Activated CD8-positive, alpha-beta memory T cell treated with anti-CD3 and anti-CD28 coated beads, Interleukin-2, amount 50 U/mL, for 1 hour (primary cell): ENCODE results near the gene IKZF2.
"Not testable (repeated sequence)": the region's sequence is repeated elsewhere in the genome, so short reads cannot be mapped to it uniquely, and the experiment has no call there.

Experiments used
- DNase-seq: peaks from one replicate; pipeline ENCODE4 v3.0.0-alpha.2; 2020; ENCODE audit errors: extremely low read depth

IKZF2 gene

GRCh38 chr2:213042262-213042661, 109.2 kb downstream of the IKZF2 start:
- DNase-seq, result no peak

DNA sequence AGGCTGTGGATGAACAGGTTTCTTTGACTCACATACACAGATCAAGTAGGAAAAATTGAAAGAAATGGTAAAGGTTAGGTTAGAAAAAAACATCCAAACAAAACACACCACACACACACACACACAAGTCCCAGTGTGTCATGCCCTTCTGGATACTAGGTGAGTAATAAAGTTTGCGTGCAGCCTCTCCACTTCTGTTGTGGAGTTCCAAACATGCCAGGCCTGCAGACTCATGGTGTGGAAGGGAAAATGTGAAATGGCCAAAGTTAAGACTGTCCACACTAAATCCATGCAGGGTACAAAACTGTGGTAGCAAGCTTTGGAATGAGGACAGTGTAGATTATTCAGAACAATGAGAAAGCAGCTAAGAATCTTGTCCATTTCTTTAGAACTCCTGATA, 114.6 kb downstream of the IKZF2 start:
- no peak for DNase-seq

- DNase-seq, result no peak
Observed at GRCh38 chr2:213034585-213034984, 116.8 kb downstream of the IKZF2 start.

DNA sequence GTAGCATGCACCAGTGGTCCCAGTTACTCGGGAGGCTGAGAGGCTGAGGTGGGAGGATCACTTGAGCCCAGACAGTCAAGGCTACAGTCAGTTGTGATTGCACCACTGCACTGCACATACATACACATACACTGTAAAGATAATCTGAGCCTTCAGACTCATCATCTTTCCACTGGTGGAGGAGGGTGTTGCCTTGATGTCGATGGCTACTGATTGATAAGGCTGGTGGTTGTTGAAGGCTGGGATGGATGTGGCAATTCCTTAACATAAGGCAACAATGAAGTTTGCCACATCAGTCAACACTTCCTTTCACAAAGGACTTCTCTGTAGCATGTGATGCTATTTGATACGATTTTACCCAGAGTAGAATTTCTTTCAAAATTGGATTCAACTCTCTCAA, 118.8 kb downstream of the IKZF2 start:
- DNase-seq, result no peak

DNA sequence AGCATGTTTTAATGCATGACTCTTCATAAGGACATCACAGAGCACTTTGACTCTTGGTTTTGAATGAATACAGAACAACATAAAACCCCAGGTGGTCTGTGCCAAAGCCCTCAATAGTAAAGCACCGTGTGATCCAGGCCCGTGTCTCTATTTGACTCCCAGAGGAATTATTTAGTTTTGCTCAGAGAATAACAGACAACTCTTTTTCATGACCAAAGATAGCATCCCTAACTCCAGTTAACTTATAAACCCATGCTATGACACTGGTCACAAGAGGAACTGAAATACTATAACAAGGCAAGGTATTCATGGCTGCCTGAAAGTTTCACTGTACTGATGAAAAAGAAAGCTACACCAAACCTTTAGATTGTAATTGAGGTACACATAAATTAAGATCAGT, 128.4 kb downstream of the IKZF2 start:
- DNase-seq, result no peak

GRCh38 chr2:213021971-213022899, 129.2 kb downstream of the IKZF2 start:
- no peak for DNase-seq

GRCh38 chr2:213020913-213021312, 130.5 kb downstream of the IKZF2 start:
- not testable (repeated sequence) for DNase-seq

GRCh38 chr2:213020268-213020667, 131.1 kb downstream of the IKZF2 start:
- no peak for DNase-seq

DNA sequence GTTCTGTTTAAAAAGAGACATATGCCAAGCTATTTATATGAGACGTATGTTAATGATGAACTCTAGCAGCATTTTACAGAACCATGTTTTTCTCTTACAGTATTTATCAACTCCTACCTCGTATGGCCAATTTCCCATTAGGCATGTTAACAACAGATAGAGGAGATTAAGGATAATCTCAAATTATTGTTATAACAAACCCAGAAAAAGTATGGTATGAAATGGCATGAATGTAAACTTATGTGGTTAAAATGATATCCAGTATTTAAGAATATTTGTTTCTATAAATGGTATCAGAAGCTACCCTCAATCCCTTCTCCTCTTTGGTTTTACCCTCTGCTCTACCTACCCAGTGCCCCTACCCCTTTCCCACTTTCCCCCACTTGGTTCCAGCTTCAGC, 132.0 kb downstream of the IKZF2 start:
- DNase-seq, result no peak

DNA sequence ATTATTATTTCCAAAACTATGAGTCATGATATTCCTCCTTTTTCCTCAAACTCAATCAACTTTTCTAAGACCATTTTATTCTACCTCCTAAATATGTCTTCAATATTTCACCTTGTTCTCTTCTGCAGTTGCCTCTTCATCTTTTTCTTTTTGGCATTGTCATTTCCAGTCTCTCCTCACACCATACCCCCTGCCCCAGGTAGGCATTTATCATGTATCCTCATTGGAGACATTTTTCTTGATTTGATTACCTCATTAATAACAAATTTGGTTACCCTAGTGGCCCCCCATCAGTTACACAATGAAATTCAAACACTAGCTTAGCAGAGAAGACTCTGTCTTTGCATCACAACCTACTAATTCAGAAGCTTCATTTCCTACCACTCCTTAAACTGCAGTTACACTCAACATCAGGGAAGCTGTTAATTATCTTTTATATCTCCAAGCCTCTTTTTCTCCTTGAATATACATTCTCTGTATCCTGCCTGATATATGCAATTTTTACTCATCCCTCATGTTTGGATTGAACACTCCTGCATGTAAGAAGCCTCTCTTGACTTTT, 133.0 kb downstream of the IKZF2 start:
- no peak for DNase-seq

- no peak for DNase-seq
Observed at GRCh38 chr2:213017404-213017803, 134.0 kb downstream of the IKZF2 start.

GRCh38 chr2:213016984-213017351, 134.4 kb downstream of the IKZF2 start:
- no peak for DNase-seq

DNA sequence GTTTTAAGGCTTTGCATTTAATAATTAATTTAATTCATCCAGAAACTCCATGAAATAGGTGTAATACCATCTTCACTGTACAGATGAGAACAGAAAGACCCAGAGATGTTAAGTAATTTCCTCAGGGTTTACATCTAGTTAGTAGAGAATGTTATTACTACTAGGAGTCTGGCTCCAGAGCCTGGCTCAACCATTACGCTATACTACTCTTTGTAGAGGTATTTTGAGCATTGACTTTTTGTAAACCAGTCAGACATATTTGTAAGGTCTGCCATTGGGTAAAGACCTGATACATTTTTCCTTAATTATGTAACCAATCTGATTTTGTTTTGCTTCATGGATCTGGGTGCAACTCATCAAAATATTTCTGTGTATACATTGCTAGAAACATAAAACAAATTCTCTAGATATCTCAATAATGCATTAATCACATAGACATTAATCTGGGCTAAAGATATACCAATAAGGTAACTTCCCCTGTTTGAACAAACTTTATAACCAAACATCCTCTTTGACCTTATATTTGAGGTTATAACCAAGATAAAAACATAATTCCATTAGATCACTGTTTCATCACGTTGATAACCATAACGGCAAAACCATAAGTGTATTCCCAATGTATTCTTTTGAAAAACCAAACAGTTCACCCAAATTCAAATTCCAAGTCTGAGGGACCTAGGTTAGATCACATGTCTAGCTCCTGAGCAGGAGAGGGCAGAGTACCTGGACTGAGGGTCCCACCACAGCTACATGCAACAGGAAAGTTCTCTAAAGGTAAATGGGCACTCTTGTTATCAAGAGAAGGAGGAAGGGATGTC, 135.0 kb downstream of the IKZF2 start:
- DNase-seq, result no peak

DNA sequence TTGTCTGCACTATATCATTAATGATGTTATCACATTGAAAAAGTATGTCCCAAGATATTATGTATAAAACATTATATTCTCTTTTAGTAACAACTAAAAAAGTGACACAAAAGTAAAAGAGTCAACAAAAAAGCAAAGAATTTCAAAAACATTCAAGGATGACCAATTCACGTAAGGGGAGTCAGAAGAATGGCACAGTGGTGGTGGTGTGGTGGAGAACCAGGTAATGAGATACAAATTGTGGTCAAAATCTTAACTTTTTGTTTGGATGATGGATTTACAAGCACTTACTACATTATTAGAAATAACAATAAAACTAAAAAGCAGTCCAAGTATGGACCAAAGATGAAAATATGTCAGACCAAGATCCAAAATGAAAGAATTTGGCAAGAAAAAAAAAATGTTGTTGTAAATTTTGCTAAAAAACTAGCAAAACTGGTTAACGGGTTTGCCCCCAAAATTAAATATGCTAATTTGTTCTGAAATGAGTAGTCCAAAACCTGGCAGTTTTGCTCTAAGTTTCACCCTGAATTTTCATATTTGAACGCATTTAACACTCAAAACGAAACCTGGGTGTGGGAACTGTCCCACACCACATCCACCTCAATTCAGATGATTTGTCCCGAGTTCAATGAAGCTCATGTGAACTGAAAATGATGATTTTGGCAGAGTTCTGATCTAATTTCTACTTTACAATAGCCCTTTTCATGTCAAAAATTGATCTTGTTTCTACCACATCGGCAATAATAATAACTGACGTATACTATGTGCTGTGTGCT, 135.8 kb downstream of the IKZF2 start:
- no peak for DNase-seq

DNA sequence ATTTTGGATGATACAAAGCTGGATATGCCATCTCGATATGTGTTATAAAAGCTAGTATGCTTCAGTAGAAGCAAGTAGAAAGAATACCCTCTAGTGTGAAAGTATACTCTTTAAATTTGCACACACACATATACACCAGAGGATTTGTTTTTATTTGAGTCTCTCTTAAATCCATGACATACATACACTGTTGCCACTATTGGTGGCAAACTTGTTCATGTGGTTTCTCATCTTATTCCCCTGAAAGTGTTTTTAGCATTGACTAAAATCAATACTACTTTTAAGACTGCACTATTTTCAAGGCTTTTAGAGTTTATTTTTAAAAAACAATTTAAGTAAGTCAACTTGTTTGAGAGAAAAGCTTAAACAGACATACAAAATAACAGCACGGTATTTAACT, 137.4 kb downstream of the IKZF2 start:
- no peak for DNase-seq

GRCh38 chr2:213011505-213011904, 139.9 kb downstream of the IKZF2 start:
- DNase-seq, result no peak

DNA sequence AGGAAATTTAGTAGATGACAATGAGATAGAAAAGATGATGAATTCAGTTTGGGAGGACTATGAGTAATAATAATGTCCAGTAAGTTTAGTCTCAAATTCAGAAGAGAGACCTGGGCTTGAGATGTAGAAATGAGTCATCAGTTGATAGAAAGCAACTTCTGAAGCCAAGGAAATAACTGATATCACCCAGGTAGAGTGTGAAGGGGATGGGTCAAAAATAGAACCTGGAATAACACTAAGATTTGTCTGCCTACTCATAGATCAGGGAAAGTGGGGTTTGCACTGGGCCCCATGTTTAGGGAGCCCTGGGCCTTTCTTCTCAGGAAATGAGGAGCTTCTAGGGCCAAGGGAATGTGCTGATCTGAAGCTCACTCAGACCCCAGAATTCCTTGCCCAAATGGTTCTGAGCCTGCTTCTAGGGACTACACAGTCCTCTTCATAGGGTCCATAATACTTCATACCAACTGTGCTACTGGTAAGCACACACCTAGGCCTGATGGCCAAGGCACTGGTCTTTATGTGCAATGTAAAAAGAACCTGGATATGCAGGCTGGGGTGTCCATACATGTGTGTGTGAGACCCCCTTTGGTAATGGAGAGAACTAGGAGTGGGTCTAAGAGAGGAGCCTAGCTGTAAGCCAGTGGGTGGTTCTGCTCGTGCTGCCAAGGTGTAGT, 141.2 kb downstream of the IKZF2 start:
- DNase-seq, result no peak

GRCh38 chr2:213007290-213007838, 144.0 kb downstream of the IKZF2 start:
- no peak for DNase-seq

DNA sequence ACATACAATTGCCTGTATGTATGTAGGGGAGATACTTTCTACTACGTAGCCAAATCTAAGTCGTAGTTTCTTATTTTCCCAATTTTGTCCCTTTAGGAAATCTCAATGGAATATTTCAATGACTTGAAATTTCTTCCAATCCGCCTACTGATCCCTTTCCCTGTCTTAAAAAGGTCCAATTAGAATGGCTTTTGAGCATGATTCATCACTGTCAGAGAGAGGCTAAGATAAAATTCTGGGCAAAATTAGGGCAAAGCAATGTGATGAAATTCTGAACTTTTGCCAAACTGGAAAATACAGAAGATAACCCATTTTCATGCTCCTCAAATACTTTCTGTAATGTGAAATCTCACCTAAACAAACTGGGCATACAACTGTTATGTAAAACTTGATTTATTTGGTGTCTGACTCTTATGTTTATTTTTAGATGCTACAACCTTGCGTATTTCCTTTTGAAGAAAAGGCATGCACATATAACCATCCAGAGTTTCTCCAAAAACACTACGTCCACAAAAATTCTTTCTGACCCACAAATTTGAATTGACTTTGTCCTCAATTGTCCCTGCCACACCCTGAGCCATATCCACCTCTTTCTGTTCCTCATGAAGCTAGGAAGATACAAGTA, 147.1 kb downstream of the IKZF2 start:
- no peak for DNase-seq

GRCh38 chr2:213002383-213002782, 149.0 kb downstream of the IKZF2 start:
- DNase-seq, result no peak
